ENCODE results near the gene RIPOR1. TPM values are rescaled to one million over a fixed set of nuclear protein-coding genes. Genes with fewer than 3 reads are reported as not detected.

The RIPOR1 gene
- total and polyA plus RNA-seq, 2 of the 4 experiments (the other 2 are of a cell fraction): 9.5 to 41.3 TPM

DNA sequence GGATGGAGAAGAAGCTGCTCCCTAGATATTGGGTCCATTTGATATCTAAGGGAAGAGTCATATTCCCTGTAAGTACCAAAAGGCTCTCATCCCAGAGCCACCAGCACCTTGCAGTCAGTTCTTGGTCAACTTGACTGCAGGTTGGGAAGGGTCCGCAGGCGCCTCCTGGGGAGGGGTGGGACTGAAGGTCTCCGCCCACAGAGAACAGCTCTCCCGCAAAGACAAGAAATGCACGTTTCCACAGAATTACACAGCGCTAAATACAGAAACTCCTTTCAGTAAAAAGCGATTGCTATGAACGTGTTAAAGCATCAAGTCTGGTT lies 32.8 kb downstream of the RIPOR1 start:
- peak overlapping the region; percentile 86 for H3K4ac ChIP-seq (ENCODE audit: low read depth, low read length)
- no CpG with 5 or more reads among the region's 8 CpGs for WGBS, 2 experiments (ENCODE audit: extremely low coverage in 2 of 2, insufficient read length in 1 of 2)
- H3K79me1 ChIP-seq (ENCODE audit: low read depth in 1 of 2, low read length in 2 of 2): peaks cover 10 to 42% of the 10 kb centered on the region in 2 experiments
- H3K4me3 ChIP-seq (ENCODE audit: insufficient read depth, low read depth, low read length): peak overlapping the region; percentile 75
- peak overlapping the region; percentile 53 for H3K56ac ChIP-seq (ENCODE audit: extremely low read depth, insufficient read depth, low read length)
- peak overlapping the region; percentile 14; the same call in 1 of the 2 replicates for H3K23ac ChIP-seq (ENCODE audit: low read depth, low read length)
- H3K14ac ChIP-seq (replicated peaks; ENCODE audit: low read depth, low read length): peak overlapping the region; percentile 84
- peaks cover 5% of the 10 kb centered on the region for H3K9me1 ChIP-seq (ENCODE audit: insufficient read depth, low read length)
- H3K18ac ChIP-seq (ENCODE audit: low read depth, low read length): peak overlapping the region; percentile 53
- ChIA-PET CTCF (interaction anchor here (0.7 to 2.2 kb wide), 9 partner anchors 11 to 112 kb away, joined by 3 to 11 read pairs (median 4); partner anchors contain the start of genes ACD, ATP6V0D1, CARMIL2 and PARD6A), POLR2A (ENCODE audit: unreplicated experiment) (interaction anchor here (0.6 kb wide), 1 partner anchor 78 kb away, joined by 3 read pairs; no protein-coding TSS in a partner anchor)
- DNase-seq (no peak), ATAC-seq (ENCODE audit: low read depth) (no peak)
- in situ Hi-C loops (cut with MboI; ENCODE audit: low sequenced_read_pairs) (no loop called here), dilution Hi-C loops (cut with HindIII; ENCODE audit: low sequenced_read_pairs, unreplicated experiment) (no loop called here), intact Hi-C loops (cut with micrococcal nuclease) (loop anchor here (5.0 kb wide), 2 partner anchors 36 to 376 kb away; partner anchors contain the start of gene PSMB10)
- peak overlapping the region; percentile 53; the same call in 1 of the 2 replicates for H4K91ac ChIP-seq (ENCODE audit: insufficient read depth, low read depth, low read length)
- peak overlapping the region; percentile 3 for H2AK9ac ChIP-seq (replicated peaks; ENCODE audit: low read depth, low read length, poor library complexity)
- H2BK15ac ChIP-seq (ENCODE audit: low read depth, low read length): 0 out of 3 replicates have a peak overlapping the region, but pooled peaks have one; percentile 14
- H3K9ac ChIP-seq (ENCODE audit: low read depth, low read length): peak overlapping the region; percentile 74
- H4K5ac ChIP-seq (ENCODE audit: low read depth, low read length): peak overlapping the region; percentile 52; the same call in 1 of the 2 replicates
- peak overlapping the region; percentile 72 for H3K27ac ChIP-seq (ENCODE audit: insufficient read depth, low read length)
- H3K9me3 ChIP-seq (ENCODE audit: control insufficient read depth, insufficient read depth, low read length): no peaks in the 10 kb centered on the region
- H4K20me1 ChIP-seq (ENCODE audit: insufficient read depth, low read length): peaks cover 17% of the 10 kb centered on the region
- peak overlapping the region; percentile 61 for H2BK5ac ChIP-seq (ENCODE audit: low read depth, low read length, poor library complexity, severe bottlenecking)
- H2AFZ ChIP-seq (replicated peaks; ENCODE audit: low read length, poor library complexity): peak overlapping the region; percentile 93
- H3K4me1 ChIP-seq (ENCODE audit: control insufficient read depth, insufficient read depth, low read length): peaks cover 5% of the 10 kb centered on the region
- H3K27me3 ChIP-seq (ENCODE audit: control insufficient read depth, insufficient read depth, low read length): no peaks in the 10 kb centered on the region
- H2BK120ac ChIP-seq (ENCODE audit: low read depth, low read length): peak overlapping the region; percentile 31; the same call in 1 of the 2 replicates
- no peaks in the 10 kb centered on the region for H3K36me3 ChIP-seq (ENCODE audit: control insufficient read depth, insufficient read depth, low read length)
- peak overlapping the region; percentile 70 to 81 for H4K8ac ChIP-seq (ENCODE audit: low read depth in 2 of 2, low read length in 2 of 2)
- TF ChIP-seq RFX5 (IDR thresholded peaks at IDR 0.05; ENCODE audit: low read depth, low read length) (no peak), USF2 (IDR thresholded peaks at IDR 0.05; ENCODE audit: low read depth, low read length) (no peak), MAZ (IDR thresholded peaks at IDR 0.05; ENCODE audit: borderline replicate concordance, low read depth, low read length) (no peak), RCOR1 (IDR thresholded peaks at IDR 0.05; ENCODE audit: insufficient replicate concordance, low read length) (no peak), FOS (IDR thresholded peaks at IDR 0.05; ENCODE audit: low read depth, low read length) (no peak), NFE2L2 (IDR thresholded peaks at IDR 0.05; ENCODE audit: low read depth, low read length) (no peak), CEBPB (IDR thresholded peaks at IDR 0.05; ENCODE audit: low read depth, low read length) (no peak), MXI1 (IDR thresholded peaks at IDR 0.05; ENCODE audit: borderline replicate concordance, low read depth, low read length) (no peak), POLR2A (IDR thresholded peaks at IDR 0.05; ENCODE audit: low read depth, low read length) (no peak), BHLHE40 (IDR thresholded peaks at IDR 0.05; ENCODE audit: low read depth, low read length) (no peak)
- TF ChIP-seq, protein P1, sequence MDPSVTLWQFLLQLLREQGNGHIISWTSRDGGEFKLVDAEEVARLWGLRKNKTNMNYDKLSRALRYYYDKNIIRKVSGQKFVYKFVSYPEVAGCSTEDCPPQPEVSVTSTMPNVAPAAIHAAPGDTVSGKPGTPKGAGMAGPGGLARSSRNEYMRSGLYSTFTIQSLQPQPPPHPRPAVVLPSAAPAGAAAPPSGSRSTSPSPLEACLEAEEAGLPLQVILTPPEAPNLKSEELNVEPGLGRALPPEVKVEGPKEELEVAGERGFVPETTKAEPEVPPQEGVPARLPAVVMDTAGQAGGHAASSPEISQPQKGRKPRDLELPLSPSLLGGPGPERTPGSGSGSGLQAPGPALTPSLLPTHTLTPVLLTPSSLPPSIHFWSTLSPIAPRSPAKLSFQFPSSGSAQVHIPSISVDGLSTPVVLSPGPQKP (IDR thresholded peaks at IDR 0.05; ENCODE audit: borderline replicate concordance, low read depth, low read length): no peak
- no TSS peak for BruUV-seq (replicated peaks)
- no peak overlapping the region for H2BK20ac ChIP-seq (ENCODE audit: low read depth, low read length)
- peak overlapping the region; percentile 27 for H2AK5ac ChIP-seq (ENCODE audit: low read depth, low read length)
- peak overlapping the region; percentile 91 for H3K4me2 ChIP-seq (ENCODE audit: low read depth, low read length)

All from IMR-90 (cell line).